Gastrocnemius medialis (tissue), 4 donors: ENCODE measurements around the gene TACC3.

Experiments used
- POLR2A ChIP-seq, 2 donors: fragments of 450-650 bp; IDR thresholded peaks; one replicate each; pipeline ENCODE4 v1.6.1; 2017; ENCODE audit warnings: antibody characterized with exemption in 2 of 2, mild to moderate bottlenecking in 2 of 2, moderate library complexity in 2 of 2
- TF ChIP-seq, protein P1 (sequence below), 5 experiments: fragments of 450-650 bp in 3 of 5; fragments of 200-600 bp in 2 of 5; sonication (generic) in 2 of 5; IDR thresholded peaks in 4 of 5; conservative IDR thresholded peaks in 1 of 5; 1 replicate in 4 of 5; 2 replicates in 1 of 5; pipeline ENCODE4 v1.5.1; 2016 to 2019; ENCODE audit warnings: antibody characterized with exemption in 5 of 5, mild to moderate bottlenecking in 3 of 5, moderate library complexity in 3 of 5

DNA sequence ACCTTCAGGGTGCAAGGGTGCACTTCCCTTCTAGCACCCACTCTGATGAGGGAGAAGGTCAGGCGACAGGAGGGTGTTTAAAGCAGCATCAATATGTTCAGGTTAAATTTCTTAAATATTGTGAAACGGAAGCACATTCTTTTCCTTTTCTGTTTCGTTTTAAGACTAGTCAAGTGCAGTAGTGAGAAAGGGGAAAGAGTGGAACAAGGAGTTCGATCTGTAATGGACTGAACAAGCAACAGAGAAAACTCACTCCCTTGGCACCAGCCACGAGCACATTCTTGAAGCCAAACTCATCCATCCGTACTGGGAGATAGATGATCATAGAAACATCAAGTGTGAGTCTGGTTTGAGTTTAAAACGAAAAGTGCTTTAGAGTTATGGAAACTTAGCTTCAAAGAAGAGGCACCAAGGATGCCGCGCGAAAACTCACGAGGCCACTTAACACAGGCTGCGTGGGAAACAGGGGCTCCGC is 38.0 kb upstream of the TACC3 start:
- TF ChIP-seq, protein P1, sequence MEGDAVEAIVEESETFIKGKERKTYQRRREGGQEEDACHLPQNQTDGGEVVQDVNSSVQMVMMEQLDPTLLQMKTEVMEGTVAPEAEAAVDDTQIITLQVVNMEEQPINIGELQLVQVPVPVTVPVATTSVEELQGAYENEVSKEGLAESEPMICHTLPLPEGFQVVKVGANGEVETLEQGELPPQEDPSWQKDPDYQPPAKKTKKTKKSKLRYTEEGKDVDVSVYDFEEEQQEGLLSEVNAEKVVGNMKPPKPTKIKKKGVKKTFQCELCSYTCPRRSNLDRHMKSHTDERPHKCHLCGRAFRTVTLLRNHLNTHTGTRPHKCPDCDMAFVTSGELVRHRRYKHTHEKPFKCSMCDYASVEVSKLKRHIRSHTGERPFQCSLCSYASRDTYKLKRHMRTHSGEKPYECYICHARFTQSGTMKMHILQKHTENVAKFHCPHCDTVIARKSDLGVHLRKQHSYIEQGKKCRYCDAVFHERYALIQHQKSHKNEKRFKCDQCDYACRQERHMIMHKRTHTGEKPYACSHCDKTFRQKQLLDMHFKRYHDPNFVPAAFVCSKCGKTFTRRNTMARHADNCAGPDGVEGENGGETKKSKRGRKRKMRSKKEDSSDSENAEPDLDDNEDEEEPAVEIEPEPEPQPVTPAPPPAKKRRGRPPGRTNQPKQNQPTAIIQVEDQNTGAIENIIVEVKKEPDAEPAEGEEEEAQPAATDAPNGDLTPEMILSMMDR (IDR thresholded peaks at IDR 0.05 in 4 of 5, conservative IDR thresholded peaks at IDR 0.05 in 1 of 5) = no peak
- TF ChIP-seq POLR2A (IDR thresholded peaks at IDR 0.05) = no peak
